Esophagus squamous epithelium (tissue), 5 donors: ENCODE data around the gene FAM174C. TPM values are rescaled to one million over a fixed set of nuclear protein-coding genes. Genes with fewer than 3 reads are reported as not detected.

Source experiments
- DNase-seq: peaks from one replicate; lab custom pipeline; 2025; lab: John Stamatoyannopoulos, UW
- H3K27ac ChIP-seq, 4 donors: fragments of 200-600 bp; sonication (generic); one replicate each; pipeline ENCODE4 v1.5.1; 2016 to 2019; ENCODE audit warnings: mild to moderate bottlenecking in 1 of 4
- H3K27me3 ChIP-seq, 4 donors: fragments of 200-600 bp; sonication (generic); 1 replicate in 3 of 4; 2 replicates in 1 of 4; pipeline versions ENCODE4 v1.5.1 to v1.6.0; 2017 to 2021; ENCODE audit warnings: antibody characterized with exemption in 1 of 4
- H3K36me3 ChIP-seq, 3 donors: fragments of 200-600 bp; sonication (generic); one replicate each; pipeline ENCODE4 v1.5.1; 2016 to 2019
- H3K4me1 ChIP-seq, 3 donors: fragments of 200-600 bp; sonication (generic); one replicate each; pipeline ENCODE4 v1.5.1; 2017 to 2019
- H3K4me3 ChIP-seq, 4 donors: fragments of 200-600 bp; sonication (generic); 1 replicate in 3 of 4; 2 replicates in 1 of 4; pipeline ENCODE4 v1.5.1; 2016 to 2019; ENCODE audit warnings: mild to moderate bottlenecking in 2 of 4, moderate library complexity in 1 of 4
- H3K9me3 ChIP-seq, 3 donors: fragments of 200-600 bp; sonication (generic); one replicate each; pipeline ENCODE4 v1.5.1; 2016 to 2019
- POLR2A ChIP-seq, 4 donors: fragments of 450-650 bp; IDR thresholded peaks; one replicate each; pipeline ENCODE4 v1.6.1; 2017; ENCODE audit warnings: antibody characterized with exemption in 4 of 4, mild to moderate bottlenecking in 4 of 4, moderate library complexity in 3 of 4
- WGBS, 2 donors: methylation state at CpG; one replicate each; pipeline ENCODE4 v1.1.5; 2018; 5-methylcytosine and 5-hydroxymethylcytosine counted together
- intact Hi-C: fragments of 100-400 bp; cut with DNase I; formaldehyde crosslinking; loops from one replicate; pipeline ENCODE4 v1.15.0; 2022
- total RNA-seq, 4 donors: library from RNA; depleted of rRNA; stranded (reverse); fragments of >200 nt; gene quantifications; one replicate each; pipeline ENCODE4 v1.1.0, GENCODE V29; 2016
- TF ChIP-seq, protein P1 (sequence below), 6 experiments: fragments of 450-650 bp in 4 of 6; fragments of 200-600 bp in 2 of 6; sonication (generic) in 2 of 6; IDR thresholded peaks; one replicate each; pipeline ENCODE4 v1.5.1; 2016 to 2019; ENCODE audit warnings: antibody characterized with exemption in 6 of 6, mild to moderate bottlenecking in 4 of 6, moderate library complexity in 4 of 6
- donor health status: DM: yes; HTN: yes; CAD: no.

FAM174C gene
- total RNA-seq, 4 donors from 2014 or later = 31.5 to 69.8 (median 50.5) TPM

DNA sequence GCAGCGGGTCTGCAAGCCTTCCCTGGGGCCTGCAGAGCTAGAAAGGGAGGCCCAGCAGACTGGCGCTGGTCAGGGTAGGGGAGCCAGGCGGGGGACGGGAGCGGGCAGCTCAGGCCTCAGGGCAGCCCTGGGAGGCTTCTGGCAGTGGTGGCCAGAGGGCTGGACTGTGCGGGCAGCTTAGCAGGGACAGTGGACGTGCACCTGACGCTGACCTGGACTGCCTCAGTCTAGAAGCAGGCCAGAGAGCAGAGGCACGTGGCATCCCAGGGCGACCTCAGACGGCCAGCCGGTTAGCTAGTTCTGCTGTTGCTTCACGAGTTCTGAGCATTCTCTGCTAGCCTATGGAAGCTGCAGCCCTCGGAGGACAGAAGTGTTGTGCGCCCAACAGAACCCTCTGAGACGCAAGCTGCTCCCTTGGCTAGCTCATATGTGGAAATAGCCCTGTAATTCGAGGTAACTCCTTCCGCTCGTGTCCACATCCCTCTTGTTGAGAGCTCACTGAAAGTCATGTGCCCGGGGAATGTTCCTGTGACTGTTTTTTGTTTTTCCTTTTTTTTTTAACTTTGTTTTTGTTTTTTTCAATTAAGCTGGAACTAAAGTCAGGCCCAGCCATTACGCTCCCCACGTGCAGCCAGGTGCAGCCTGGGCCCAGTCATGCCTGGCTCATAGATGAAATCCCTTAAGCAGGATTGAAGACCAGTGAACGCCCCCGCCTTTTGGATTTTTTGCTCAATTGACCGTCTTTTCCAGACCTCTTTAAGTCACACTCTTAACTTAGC lies 1.9 kb upstream of the FAM174C start:
- no peaks in the 10 kb centered on the region for H3K9me3 ChIP-seq
- peak overlapping the region in 1 of 4 donors; percentile 86 for H3K4me3 ChIP-seq
- peaks cover 24 to 66% (median 26%) of the 10 kb centered on the region in 3 donors for H3K36me3 ChIP-seq
- H3K4me1 ChIP-seq = peaks cover 61 to 77% (median 67%) of the 10 kb centered on the region in 3 donors
- H3K27ac ChIP-seq = peak overlapping the region; percentile 94 to 99 (median 98)
- H3K27me3 ChIP-seq = no peaks in the 10 kb centered on the region
- TF ChIP-seq, protein P1, sequence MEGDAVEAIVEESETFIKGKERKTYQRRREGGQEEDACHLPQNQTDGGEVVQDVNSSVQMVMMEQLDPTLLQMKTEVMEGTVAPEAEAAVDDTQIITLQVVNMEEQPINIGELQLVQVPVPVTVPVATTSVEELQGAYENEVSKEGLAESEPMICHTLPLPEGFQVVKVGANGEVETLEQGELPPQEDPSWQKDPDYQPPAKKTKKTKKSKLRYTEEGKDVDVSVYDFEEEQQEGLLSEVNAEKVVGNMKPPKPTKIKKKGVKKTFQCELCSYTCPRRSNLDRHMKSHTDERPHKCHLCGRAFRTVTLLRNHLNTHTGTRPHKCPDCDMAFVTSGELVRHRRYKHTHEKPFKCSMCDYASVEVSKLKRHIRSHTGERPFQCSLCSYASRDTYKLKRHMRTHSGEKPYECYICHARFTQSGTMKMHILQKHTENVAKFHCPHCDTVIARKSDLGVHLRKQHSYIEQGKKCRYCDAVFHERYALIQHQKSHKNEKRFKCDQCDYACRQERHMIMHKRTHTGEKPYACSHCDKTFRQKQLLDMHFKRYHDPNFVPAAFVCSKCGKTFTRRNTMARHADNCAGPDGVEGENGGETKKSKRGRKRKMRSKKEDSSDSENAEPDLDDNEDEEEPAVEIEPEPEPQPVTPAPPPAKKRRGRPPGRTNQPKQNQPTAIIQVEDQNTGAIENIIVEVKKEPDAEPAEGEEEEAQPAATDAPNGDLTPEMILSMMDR (IDR thresholded peaks at IDR 0.05) = no peak
- TF ChIP-seq POLR2A (IDR thresholded peaks at IDR 0.05) = no peak
- intact Hi-C loops = loop anchor here (10.0 kb wide), 1 partner anchor 131 kb away; the partner anchor contains the start of genes DAZAP1 and GAMT
- no peak for DNase-seq
- WGBS, 2 donors = 67 to 71% methylated on average over 10 to 17 of the region's 25 CpGs

DNA sequence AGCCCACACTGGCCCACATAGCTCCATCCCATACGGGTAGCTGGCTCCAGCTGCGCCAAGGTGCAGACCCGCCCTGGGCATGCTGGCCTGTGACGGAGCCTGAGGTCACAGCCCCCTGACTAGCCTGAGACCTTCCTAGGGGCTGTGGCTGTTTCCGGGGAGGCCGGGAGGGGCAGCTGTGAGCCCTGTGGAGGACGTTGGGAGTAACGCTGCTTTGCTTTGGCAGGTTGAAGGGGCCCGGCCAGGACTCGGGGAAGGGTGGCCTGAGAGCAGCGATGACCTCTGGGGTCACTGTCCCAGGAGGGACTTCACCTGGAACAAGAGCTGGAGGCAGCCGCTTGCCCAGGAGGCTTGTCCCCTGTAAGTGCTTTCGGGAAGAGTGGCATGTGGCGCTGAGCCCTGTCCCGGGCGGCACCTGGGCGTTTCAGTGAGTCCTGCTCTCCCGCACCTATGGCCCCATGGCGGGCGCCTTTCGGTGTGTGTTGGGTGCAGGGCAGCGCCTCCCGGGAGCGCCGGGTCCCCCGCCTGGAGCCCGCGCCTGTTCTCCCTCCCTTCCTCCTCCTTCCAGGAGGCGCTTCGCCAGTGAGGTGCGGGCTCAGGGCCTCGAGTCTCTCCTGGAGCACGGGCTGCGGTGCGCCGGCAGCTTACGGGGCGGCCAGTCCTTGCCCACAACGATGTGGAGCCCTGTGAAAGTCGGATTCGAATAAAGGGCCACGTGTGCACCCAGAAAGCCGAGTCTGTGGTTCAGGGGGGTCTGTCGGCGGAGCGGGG lies 1.1 kb upstream of the FAM174C start:
- no peak for DNase-seq
- Histone ChIP-seq H3K36me3 (peaks cover 25 to 74% (median 26%) of the 10 kb centered on the region in 3 donors), H3K4me1 (peaks cover 57 to 72% (median 62%) of the 10 kb centered on the region in 3 donors), H3K27me3 (no peaks in the 10 kb centered on the region), H3K4me3 (peak overlapping the region in 3 of 4 donors; percentile 62 to 86 (median 79)), H3K9me3 (no peaks in the 10 kb centered on the region), H3K27ac (peak overlapping the region; percentile 94 to 99 (median 98))
- whole genome bisulfite sequencing, 2 donors = 65 to 74% methylated on average over 4 to 5 of the region's 46 CpGs
- intact Hi-C loops = loop anchor here (10.0 kb wide), 1 partner anchor 131 kb away; the partner anchor contains the start of genes DAZAP1 and GAMT
- TF ChIP-seq POLR2A (IDR thresholded peaks at IDR 0.05) = no peak
- TF ChIP-seq, protein P1 (IDR thresholded peaks at IDR 0.05) = no peak

GRCh38 chr19:1274852-1275259 lies 474 bp upstream of the FAM174C start:
- Histone ChIP-seq H3K27me3 (no peaks in the 10 kb centered on the region), H3K4me1 (peaks cover 57 to 74% (median 62%) of the 10 kb centered on the region in 3 donors), H3K9me3 (no peaks in the 10 kb centered on the region), H3K27ac (peak overlapping the region; percentile 94 to 99 (median 98)), H3K36me3 (peaks cover 26 to 80% (median 28%) of the 10 kb centered on the region in 3 donors), H3K4me3 (peak overlapping the region; percentile 49 to 86 (median 70))
- no peak for DNase-seq
- intact Hi-C loops = loop anchor here (10.0 kb wide), 1 partner anchor 130 kb away; the partner anchor contains the start of genes DAZAP1 and GAMT
- TF ChIP-seq, protein P1 (IDR thresholded peaks at IDR 0.05) = no peak
- no peak for TF ChIP-seq POLR2A (IDR thresholded peaks at IDR 0.05)
- WGBS, 2 donors = no CpG with 5 or more reads among the region's 44 CpGs

GRCh38 chr19:1275976-1276627 lies 772 bp downstream of the FAM174C start:
- no peak for DNase-seq
- WGBS, 2 donors = 10 to 31% methylated on average over 7 to 27 of the region's 43 CpGs
- peaks cover 45 to 66% (median 51%) of the 10 kb centered on the region in 3 donors for H3K4me1 ChIP-seq
- H3K36me3 ChIP-seq = peaks cover 26 to 70% (median 28%) of the 10 kb centered on the region in 3 donors
- no peak for TF ChIP-seq POLR2A (IDR thresholded peaks at IDR 0.05)
- TF ChIP-seq, protein P1 (IDR thresholded peaks at IDR 0.05) = peak in 1 of 6 experiments; percentile 7
- no peaks in the 10 kb centered on the region for H3K9me3 ChIP-seq
- intact Hi-C loops = loop anchor here (10.0 kb wide), 1 partner anchor 129 kb away; the partner anchor contains the start of genes DAZAP1 and GAMT
- peak overlapping the region; percentile 49 to 86 (median 70) for H3K4me3 ChIP-seq
- no peaks in the 10 kb centered on the region for H3K27me3 ChIP-seq
- peak overlapping the region; percentile 94 to 99 (median 98) for H3K27ac ChIP-seq
